KMS-11 (cell line): Measurements from ENCODE around the gene CPED1.
"Not testable (repeated sequence)": the region's sequence is repeated elsewhere in the genome, so short reads cannot be mapped to it uniquely, and the experiment has no call there.

Source experiments
- H2AFZ ChIP-seq: fragments of 200-600 bp; sonication (generic); 2 replicates; pipeline ENCODE4 v1.6.1; 2016; ENCODE audit warnings: antibody characterized with exemption, mixed run types, low read depth
- H3K27ac ChIP-seq: fragments of 200-600 bp; sonication (generic); 2 replicates; pipeline ENCODE4 v1.6.1; 2016; ENCODE audit warnings: mild to moderate bottlenecking, mixed run types
- H3K27me3 ChIP-seq: fragments of 200-600 bp; sonication (generic); 2 replicates; pipeline ENCODE4 v1.6.1; 2017; ENCODE audit warnings: mild to moderate bottlenecking, low read depth, mixed run types, moderate library complexity; ENCODE audit not compliant: insufficient read depth
- H3K36me3 ChIP-seq: fragments of 200-600 bp; sonication (generic); 2 replicates; pipeline ENCODE4 v1.6.1; 2017; ENCODE audit warnings: mild to moderate bottlenecking, mixed run types; ENCODE audit not compliant: insufficient read depth
- H3K4me1 ChIP-seq: fragments of 200-600 bp; sonication (generic); 2 replicates; pipeline ENCODE4 v1.6.1; 2016; ENCODE audit warnings: mild to moderate bottlenecking, low read depth, mixed run types; ENCODE audit not compliant: poor library complexity, severe bottlenecking
- H3K4me2 ChIP-seq: fragments of 200-600 bp; sonication (generic); 2 replicates; pipeline ENCODE4 v1.7.0; 2016; ENCODE audit warnings: mild to moderate bottlenecking, mixed run types
- H3K4me3 ChIP-seq: fragments of 200-600 bp; sonication (generic); IDR thresholded peaks from 2 replicates; pipeline ENCODE4 v1.6.1; 2017; ENCODE audit warnings: low read depth, low read length, mixed read lengths; ENCODE audit not compliant: insufficient read depth
- H3K79me2 ChIP-seq: fragments of 200-600 bp; sonication (generic); 2 replicates; pipeline ENCODE4 v1.6.1; 2016; ENCODE audit warnings: low read depth, mixed run types; ENCODE audit not compliant: insufficient read depth
- H3K9ac ChIP-seq: fragments of 200-600 bp; sonication (generic); 2 replicates; pipeline ENCODE4 v1.6.1; 2016; ENCODE audit warnings: mild to moderate bottlenecking, mixed run types
- H4K20me1 ChIP-seq: fragments of 200-600 bp; sonication (generic); 2 replicates; pipeline ENCODE4 v1.6.1; 2016; ENCODE audit warnings: mild to moderate bottlenecking, mixed run types; ENCODE audit not compliant: insufficient read depth
- CTCF ChIP-seq: fragments of 200-600 bp; sonication (generic); conservative IDR thresholded peaks from 2 replicates; pipeline ENCODE4 v1.6.1; 2017; ENCODE audit warnings: low read depth, mild to moderate bottlenecking, antibody characterized with exemption, low read length, moderate library complexity, mixed read lengths

Gene CPED1

GRCh38 chr7:121237601-121238000 is 249.1 kb downstream of the CPED1 start:
- no peak for TF ChIP-seq CTCF
- Histone ChIP-seq H4K20me1 (no peaks in the 10 kb centered on the region), H3K27ac (no peak overlapping the region), H2AFZ (no peak overlapping the region), H3K4me3 (no peak overlapping the region), H3K27me3 (no peaks in the 10 kb centered on the region), H3K79me2 (no peaks in the 10 kb centered on the region), H3K9ac (no peak overlapping the region), H3K36me3 (no peaks in the 10 kb centered on the region), H3K4me1 (no peaks in the 10 kb centered on the region), H3K4me2 (no peak overlapping the region)

GRCh38 chr7:121244120-121244870 is 255.8 kb downstream of the CPED1 start:
- Histone ChIP-seq H3K36me3 (no peaks in the 10 kb centered on the region), H3K79me2 (no peaks in the 10 kb centered on the region), H3K9ac (no peak overlapping the region), H3K4me1 (no peaks in the 10 kb centered on the region), H4K20me1 (no peaks in the 10 kb centered on the region), H3K4me2 (no peak overlapping the region), H3K27ac (no peak overlapping the region), H3K27me3 (no peaks in the 10 kb centered on the region), H3K4me3 (no peak overlapping the region), H2AFZ (no peak overlapping the region)
- TF ChIP-seq CTCF, result no peak

- not testable (repeated sequence) for H4K20me1 ChIP-seq, H3K4me2 ChIP-seq, H3K36me3 ChIP-seq, H3K4me1 ChIP-seq, H3K27ac ChIP-seq, H3K4me3 ChIP-seq, H3K79me2 ChIP-seq, H3K9ac ChIP-seq, H3K27me3 ChIP-seq, H2AFZ ChIP-seq
Observed at GRCh38 chr7:121251367-121251766, 262.9 kb downstream of the CPED1 start.

- not testable (repeated sequence) for H4K20me1 ChIP-seq, H3K4me3 ChIP-seq, H3K27me3 ChIP-seq, H3K36me3 ChIP-seq, H3K79me2 ChIP-seq, H3K4me2 ChIP-seq, H2AFZ ChIP-seq, H3K4me1 ChIP-seq, H3K27ac ChIP-seq, H3K9ac ChIP-seq
Observed at GRCh38 chr7:121252523-121253235, 264.2 kb downstream of the CPED1 start.

GRCh38 chr7:121259826-121260225 is 271.3 kb downstream of the CPED1 start:
- H3K9ac ChIP-seq, result no peak overlapping the region
- no peaks in the 10 kb centered on the region for H3K4me1 ChIP-seq
- H3K27ac ChIP-seq, result no peak overlapping the region
- H3K79me2 ChIP-seq, result no peaks in the 10 kb centered on the region
- H3K36me3 ChIP-seq, result no peaks in the 10 kb centered on the region
- H3K4me3 ChIP-seq, result no peak overlapping the region
- H3K4me2 ChIP-seq, result no peak overlapping the region
- H3K27me3 ChIP-seq, result no peaks in the 10 kb centered on the region
- no peak overlapping the region for H2AFZ ChIP-seq
- TF ChIP-seq CTCF, result no peak
- no peaks in the 10 kb centered on the region for H4K20me1 ChIP-seq
